NT2/D1 (cell line): ENCODE results near the gene AUP1.

Source experiments
- DNase-seq: peaks from one replicate; pipeline ENCODE4 v3.0.0-alpha.2; 2011; ENCODE audit warnings: low read depth, low spot score
- H3K27me3 ChIP-seq: 2 replicates; pipeline ENCODE4 v1.6.0; 2011; ENCODE audit warnings: mild to moderate bottlenecking; ENCODE audit not compliant: insufficient read length, insufficient read depth
- H3K36me3 ChIP-seq: 2 replicates; pipeline ENCODE4 v1.6.1; 2011; ENCODE audit warnings: mild to moderate bottlenecking, low read length, mixed read lengths; ENCODE audit not compliant: insufficient read depth, insufficient read length
- H3K4me1 ChIP-seq: 2 replicates; pipeline ENCODE4 v1.5.1; 2011; ENCODE audit not compliant: insufficient read depth, insufficient read length
- H3K4me3 ChIP-seq: 2 replicates; pipeline ENCODE4 v1.5.1; 2011; ENCODE audit warnings: low read depth; ENCODE audit not compliant: insufficient read length
- H3K9ac ChIP-seq: 2 replicates; pipeline ENCODE4 v1.6.0; 2011; ENCODE audit warnings: low read depth; ENCODE audit not compliant: insufficient read length
- H3K9me3 ChIP-seq: 2 replicates; pipeline ENCODE4 v1.5.1; 2011; ENCODE audit warnings: mild to moderate bottlenecking, low read length; ENCODE audit not compliant: insufficient read depth
- SUZ12 ChIP-seq: IDR thresholded peaks from 2 replicates; pipeline ENCODE4 v1.6.1; 2011; ENCODE audit not compliant: insufficient read length, insufficient read depth; ENCODE audit errors: extremely low read depth
- YY1 ChIP-seq: IDR thresholded peaks from 2 replicates; pipeline ENCODE4 v1.6.1; 2011; ENCODE audit not compliant: insufficient read length, insufficient read depth
- ZNF274 ChIP-seq: IDR thresholded peaks from 2 replicates; pipeline ENCODE4 v1.6.1; 2011; ENCODE audit warnings: mild to moderate bottlenecking, low read depth, low read length

The AUP1 gene

DNA sequence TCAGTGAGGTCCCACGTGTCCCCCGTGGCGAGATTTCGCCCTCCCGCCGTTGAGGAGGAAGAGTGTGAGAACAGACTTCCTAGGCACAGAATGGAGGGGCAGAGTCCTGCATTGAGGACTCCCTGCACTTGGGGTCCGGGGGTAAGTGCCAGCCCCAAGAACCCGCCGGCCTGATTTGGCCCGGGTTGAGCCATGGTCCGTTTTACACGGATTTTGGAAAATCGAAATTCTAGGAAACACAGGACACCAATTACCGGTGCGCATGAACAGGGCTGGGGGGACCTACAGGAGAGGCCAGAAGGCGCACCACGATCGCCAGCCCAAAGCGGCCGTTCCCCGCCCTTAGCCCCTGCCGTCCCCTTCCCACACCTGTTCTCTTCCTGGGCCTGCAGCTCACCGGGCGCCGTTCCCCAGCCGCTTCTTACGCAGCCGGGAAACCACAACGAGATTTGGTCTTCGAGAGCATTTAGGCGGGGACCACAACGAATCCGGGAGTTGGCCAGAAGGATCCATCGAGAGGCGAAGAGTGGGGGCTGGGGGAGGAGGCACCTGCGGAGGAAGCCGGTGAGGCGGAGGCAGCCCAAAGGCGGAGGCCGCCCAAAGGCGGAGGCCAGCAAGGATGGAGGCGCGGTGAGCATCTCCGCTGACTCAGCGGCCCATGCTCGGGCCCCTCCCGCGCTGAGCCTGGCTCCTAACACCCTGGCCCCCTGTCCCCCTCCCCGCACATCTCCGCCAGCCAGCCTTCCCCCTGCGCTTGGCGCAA, 15.7 kb downstream of the AUP1 start:
- Histone ChIP-seq H3K4me1 (no peaks in the 10 kb centered on the region), H3K4me3 (peak overlapping the region; percentile 39), H3K27me3 (peaks cover 66% of the 10 kb centered on the region), H3K9ac (peak overlapping the region; percentile 59), H3K36me3 (no peaks in the 10 kb centered on the region), H3K9me3 (no peaks in the 10 kb centered on the region)
- TF ChIP-seq YY1 (no peak), SUZ12 (no peak), ZNF274 (no peak)
- no peak for DNase-seq

DNA sequence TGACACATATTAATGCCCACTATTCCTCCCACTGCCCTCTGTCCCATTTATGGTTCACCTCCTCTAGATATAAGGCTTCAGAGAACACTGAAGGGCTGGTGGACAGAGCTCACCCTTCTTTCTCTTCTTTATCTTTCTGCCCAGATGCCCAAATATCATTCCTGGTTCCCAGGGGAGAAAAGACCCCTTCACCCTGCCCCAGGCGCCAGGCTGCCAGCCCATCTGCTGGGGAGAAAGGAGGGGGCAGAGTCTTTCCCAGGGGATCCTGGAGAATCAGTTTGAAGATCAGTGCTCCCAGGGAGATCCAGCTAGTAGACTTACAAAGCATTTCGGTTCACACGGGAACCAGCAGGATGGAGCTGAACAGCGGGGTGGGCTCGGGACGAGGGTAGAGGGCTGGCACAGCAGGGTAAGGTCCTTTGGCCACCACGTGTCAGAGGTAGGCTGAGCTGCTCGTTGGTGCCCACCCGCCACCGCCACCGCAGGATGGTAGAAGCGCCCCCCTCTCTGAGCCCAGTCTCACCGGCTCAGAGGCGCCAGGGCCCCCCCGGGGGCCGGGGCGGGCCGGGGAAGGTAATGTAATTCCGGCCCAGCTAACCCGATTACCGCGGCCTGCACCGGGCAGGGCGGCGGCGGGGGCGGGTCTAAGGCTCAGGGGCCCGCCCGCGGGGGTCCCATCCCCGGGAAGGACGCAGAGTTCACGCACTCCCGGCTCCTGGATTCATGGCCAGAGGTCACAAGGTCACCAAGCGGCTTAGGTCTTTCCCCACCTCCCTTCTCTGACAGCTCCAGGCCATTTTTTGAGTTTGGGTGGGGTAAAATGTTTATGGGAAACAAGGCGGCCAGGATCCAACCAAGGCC, 16.5 kb downstream of the AUP1 start:
- H3K9ac ChIP-seq = peak overlapping the region; percentile 59
- peak overlapping the region; percentile 39 for H3K4me3 ChIP-seq
- no peak for TF ChIP-seq YY1
- TF ChIP-seq ZNF274 = no peak
- TF ChIP-seq SUZ12 = no peak
- no peaks in the 10 kb centered on the region for H3K36me3 ChIP-seq
- no peak for DNase-seq
- no peaks in the 10 kb centered on the region for H3K4me1 ChIP-seq
- H3K27me3 ChIP-seq = peaks cover 66% of the 10 kb centered on the region
- H3K9me3 ChIP-seq = no peaks in the 10 kb centered on the region

DNA sequence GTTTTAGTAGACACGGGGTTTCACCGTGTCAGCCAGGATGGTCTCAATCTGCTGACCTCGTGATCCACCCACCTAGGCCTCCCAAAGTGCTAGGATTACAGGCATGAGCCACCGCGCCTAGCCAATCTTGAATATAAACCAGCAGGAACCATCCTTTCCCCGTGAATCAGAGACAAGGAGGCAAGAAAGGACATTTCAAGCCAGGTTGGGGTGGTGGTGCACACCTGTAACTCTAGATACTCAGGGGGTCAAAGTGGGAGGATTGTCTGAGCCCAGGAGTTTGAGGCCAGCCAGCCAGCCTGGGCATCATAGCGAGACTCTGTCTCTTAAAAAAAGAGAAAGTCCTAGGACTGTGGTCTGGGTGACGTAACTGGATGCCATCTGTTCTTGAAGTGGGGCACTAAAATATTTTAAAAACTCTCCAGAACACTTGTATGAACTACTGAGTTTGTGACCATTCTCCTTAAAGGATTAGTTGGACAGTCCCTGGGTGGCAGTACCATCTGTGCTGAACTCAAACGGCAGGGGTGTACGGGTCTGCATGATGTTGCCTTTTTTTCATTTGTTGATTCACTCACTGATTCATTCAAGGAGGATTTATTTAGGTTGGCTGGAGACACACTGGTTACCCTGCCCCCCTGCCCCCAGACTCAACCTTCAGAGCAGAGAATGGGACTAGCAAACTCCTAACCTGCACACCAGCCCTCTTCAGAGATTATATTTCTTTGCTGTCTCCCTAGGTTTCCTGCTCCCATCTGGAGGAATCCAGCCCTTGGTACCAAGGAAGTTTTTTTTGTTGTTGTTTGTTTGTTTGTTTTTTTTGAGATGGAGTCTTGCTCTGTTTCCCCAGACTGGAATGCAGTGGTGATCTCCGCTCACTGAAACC, 18.2 kb downstream of the AUP1 start:
- Histone ChIP-seq H3K9ac (no peak overlapping the region), H3K36me3 (peaks cover 2% of the 10 kb centered on the region), H3K4me1 (no peaks in the 10 kb centered on the region), H3K27me3 (peaks cover 58% of the 10 kb centered on the region), H3K4me3 (no peak overlapping the region), H3K9me3 (no peaks in the 10 kb centered on the region)
- no peak for DNase-seq
- TF ChIP-seq SUZ12 = no peak
- TF ChIP-seq YY1 = no peak
- no peak for TF ChIP-seq ZNF274

DNA sequence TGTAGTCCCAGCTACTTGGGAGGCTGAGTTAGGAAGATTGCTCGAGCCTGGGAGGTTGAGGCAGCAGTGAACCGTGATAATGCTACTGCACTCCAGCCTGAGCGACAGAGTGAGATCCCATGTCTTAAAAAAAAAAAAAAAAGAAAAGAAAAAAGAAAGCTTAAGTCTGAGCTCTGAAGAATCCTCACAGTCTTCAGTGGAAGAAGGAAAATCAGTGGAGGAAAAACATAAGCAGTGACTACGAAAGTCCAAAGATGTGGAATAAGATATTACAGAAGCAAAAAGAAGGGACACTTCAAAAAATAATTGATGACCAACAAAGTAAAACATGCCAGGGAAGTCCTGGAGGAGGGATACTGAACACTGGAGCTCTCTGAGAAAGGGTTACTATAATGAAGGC, 19.2 kb downstream of the AUP1 start:
- Histone ChIP-seq H3K9ac (no peak overlapping the region), H3K36me3 (peaks cover 11% of the 10 kb centered on the region), H3K9me3 (no peaks in the 10 kb centered on the region), H3K27me3 (peaks cover 47% of the 10 kb centered on the region), H3K4me3 (no peak overlapping the region), H3K4me1 (peaks cover 7% of the 10 kb centered on the region)
- no peak for DNase-seq
- TF ChIP-seq ZNF274 (no peak), YY1 (no peak), SUZ12 (no peak)

DNA sequence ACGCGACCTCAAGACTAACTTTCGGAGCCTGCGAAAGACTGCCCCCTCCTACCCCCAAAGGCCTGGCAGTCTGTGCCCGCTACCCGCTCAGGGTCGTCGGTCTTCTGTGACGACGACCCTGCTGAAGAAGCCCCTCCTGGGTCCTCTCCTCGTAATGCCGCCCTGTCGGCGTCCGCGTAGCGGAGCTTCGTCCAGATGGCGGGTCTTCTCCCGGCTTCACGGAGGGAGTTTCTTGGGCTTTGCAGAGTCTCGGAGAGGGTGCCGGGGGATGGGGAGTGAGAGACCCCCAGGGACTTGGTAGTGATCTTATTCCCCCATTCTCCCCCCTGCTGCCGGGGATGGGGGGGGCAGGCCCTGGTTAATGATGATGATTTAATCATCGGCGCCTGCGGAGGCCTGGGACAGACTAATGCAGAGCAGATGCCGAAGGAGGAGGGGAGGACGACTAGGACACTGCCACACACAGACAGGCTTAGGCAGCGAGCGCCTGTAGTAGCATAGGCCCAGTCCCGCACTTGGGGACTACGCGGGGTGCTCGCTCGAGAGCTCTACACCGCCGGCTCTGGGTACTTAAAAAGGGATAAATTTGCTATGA, 21.5 kb downstream of the AUP1 start:
- H3K27me3 ChIP-seq = peaks cover 38% of the 10 kb centered on the region
- H3K4me3 ChIP-seq = peak overlapping the region; percentile 88
- H3K9me3 ChIP-seq = no peaks in the 10 kb centered on the region
- peaks cover 18% of the 10 kb centered on the region for H3K36me3 ChIP-seq
- H3K9ac ChIP-seq = peak overlapping the region; percentile 99
- H3K4me1 ChIP-seq = peaks cover 7% of the 10 kb centered on the region
- TF ChIP-seq ZNF274 (no peak), YY1 (no peak), SUZ12 (no peak)
- DNase-seq = no peak

DNA sequence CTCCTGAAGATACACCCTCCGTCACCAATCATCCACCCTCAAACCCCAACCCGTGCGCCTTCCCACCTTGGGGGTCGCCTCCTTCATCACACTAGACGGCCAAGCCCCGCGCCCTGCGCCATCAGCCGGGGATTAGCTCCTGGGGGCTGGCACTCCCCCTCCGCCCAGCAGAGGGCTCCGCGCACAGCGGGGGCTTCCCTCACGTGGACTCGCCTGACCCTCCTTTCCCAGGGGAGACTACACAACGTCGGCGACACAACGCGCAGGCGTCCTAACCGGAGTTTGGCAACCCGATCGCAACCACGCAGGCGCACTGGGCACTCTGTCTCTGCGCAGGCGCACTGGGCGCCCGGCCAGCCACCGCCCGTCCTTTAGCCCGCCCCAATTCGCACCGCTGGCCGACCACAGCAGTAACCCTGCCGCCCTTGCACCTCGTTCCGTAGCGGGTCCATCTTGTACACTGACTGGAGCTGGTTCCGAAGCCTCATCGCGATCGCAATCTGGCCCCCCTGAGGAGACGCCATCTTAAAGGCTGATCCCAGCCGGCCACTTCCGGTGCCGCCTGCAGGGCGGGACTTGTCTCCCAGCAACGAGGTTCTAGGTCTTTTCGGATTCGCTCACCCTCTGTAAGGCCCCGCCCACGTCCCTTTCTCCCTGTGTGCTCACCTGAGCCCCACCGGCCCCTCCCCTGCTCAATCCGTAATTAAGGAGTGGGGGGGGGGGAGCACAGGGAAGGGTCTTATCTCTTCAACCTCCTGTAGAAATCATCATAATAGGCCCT, 22.2 kb downstream of the AUP1 start, which contains the start of gene PCGF1:
TSS of gene PCGF1 (minus strand) at position 551 of the 781 bp plus-strand sequence. CDS start at position 524, 27 bp downstream.
- H3K4me1 ChIP-seq = peaks cover 7% of the 10 kb centered on the region
- H3K27me3 ChIP-seq = peaks cover 39% of the 10 kb centered on the region
- TF ChIP-seq ZNF274 = no peak
- TF ChIP-seq YY1 = peak; percentile 65
- H3K9me3 ChIP-seq = no peaks in the 10 kb centered on the region
- H3K36me3 ChIP-seq = peaks cover 18% of the 10 kb centered on the region
- H3K4me3 ChIP-seq = peak within 1 kb of the TSS; percentile 88
- peak; percentile 97 for DNase-seq
- peak within 1 kb of the TSS; percentile 99 for H3K9ac ChIP-seq
